ENCODE measurements around the gene MAG.
A peak's percentile ranks its signal among the peaks of the same experiment; 100 is the strongest.

The MAG gene, protein sequence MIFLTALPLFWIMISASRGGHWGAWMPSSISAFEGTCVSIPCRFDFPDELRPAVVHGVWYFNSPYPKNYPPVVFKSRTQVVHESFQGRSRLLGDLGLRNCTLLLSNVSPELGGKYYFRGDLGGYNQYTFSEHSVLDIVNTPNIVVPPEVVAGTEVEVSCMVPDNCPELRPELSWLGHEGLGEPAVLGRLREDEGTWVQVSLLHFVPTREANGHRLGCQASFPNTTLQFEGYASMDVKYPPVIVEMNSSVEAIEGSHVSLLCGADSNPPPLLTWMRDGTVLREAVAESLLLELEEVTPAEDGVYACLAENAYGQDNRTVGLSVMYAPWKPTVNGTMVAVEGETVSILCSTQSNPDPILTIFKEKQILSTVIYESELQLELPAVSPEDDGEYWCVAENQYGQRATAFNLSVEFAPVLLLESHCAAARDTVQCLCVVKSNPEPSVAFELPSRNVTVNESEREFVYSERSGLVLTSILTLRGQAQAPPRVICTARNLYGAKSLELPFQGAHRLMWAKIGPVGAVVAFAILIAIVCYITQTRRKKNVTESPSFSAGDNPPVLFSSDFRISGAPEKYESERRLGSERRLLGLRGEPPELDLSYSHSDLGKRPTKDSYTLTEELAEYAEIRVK

DNA sequence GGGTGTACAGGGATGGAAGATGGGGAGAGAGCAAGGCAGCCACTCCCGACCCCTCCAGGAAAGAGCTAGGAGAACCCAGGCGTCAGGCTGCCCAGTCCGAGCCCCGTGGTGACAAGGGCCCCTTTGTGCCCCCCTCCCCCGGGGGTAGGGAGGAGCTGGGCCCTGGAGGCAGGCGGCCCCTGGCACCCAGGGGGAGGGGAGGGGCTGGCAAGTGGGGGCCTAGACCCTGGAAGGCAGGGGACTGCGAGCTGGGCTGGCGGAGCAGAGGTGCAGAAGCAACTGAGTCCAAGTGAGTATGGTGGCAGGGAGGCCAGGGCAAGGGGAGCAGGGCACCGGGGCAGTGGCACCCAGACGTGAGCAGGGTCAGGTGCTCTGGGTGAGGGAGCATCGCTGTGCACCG, at the start of gene MAG:
Gene MAG, plus strand, starts transcription at position 246 of the 400 bp plus-strand sequence. CDS start 3,248 bp downstream, outside the sequence.
- no peak for DNase-seq

DNA sequence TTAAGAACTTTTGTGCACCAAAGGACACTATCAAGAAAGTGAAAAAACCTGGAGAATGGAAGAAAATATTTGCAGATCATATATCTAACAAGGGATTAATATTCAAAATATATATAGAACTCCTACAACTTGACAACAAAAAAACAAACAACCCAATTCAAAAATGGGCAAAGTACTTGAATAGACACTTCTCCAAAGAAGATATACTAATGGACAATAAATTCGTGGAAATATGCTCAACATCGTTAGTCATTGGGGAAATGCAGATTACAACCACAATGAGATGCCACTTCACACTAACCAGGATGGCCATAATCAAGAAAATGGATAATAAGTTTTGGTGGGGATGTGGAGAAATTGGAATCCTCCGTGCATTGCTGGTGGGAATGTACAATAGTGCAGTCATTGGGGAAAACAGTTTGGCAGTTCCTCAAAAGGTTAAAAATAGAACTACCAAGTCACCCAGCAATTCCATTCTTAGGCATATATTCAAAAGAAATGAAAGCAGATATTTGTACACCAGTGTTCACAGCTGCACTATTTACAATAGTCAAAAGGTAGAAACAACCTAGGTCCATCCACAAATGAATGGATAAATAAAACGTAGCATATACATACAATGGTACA, 45.4 kb upstream of the MAG start:
- DNase-seq, result no peak

DNA sequence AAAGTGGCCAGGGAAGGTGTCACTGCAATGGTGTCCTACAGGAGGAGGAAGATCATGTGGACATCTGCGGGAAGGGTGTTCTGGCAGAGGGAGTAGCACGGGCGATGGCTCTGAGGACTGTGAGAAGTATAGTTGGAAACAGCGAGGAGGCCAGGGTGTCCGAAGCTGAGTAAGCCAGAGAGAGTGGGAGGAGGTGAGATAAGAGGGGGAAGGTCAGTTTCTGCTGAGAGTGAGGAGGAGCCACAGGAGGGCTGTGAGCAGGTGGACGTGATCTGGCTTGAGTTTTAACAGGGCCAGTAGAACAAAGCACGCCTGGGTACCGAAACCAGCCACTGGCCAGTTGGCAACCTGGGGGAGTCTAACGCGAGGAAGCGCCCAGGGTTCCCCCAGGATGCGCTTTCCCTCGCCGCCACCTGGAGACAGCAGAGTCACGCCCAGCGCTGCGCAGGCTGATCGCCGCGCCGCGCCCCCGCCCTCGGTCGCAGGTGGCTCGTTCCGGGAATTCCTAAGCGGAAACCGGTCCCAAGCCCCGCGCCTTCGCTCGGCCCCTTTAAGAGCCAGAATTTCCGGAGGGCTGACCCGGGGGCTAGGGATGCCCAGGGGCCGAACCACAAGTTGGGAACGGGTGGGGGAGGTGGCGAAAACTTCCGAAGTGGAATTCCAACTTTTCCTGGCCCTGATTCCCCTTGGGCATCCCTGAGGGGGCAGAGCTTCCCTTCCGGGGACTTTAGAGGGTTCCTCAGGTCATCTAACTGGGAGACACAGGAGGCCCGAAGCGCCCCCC, 44.2 kb upstream of the MAG start:
- DNase-seq, result no peak

DNA sequence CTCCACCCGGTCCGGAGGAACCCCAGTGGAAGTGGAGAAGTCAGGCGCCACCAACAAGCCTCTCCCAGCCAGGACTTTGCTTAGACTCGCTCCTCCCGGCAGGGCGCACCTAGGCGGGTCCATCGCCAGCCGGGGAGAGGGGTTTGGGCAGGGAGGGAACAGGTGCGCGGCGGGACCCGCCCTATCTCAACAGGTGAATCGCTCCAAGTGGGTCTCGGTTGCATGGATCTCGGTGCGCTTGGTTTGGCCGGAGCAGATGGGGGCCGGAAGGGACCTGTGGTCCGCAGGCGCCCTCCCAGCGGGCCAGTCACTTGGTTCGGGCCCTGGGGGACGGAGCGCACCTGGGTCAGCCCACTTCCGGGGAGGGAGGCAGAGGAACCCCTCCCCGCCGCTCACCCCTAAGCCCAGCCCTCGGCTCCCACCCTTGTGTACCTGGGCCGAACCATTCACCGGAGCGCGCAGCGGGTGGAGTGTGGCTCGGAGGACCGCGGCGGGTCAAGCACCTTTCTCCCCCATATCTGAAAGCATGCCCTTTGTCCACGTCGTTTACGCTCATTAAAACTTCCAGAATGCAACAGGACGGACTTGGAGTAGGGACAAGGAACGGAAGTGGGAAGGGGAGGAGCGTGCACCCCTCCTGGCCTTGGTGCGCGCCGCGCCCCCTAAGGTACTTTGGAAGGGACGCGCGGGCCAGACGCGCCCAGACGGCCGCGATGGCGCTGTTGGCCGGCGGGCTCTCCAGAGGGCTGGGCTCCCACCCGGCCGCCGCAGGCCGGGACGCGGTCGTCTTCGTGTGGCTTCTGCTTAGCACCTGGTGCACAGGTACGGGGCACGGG, 43.4 kb upstream of the MAG start, which contains the start of gene LSR:
Gene LSR, plus strand, starts transcription at position 693 of the 836 bp plus-strand sequence. Its CDS starts 21 bp downstream, at position 714.
- no peak for DNase-seq

DNA sequence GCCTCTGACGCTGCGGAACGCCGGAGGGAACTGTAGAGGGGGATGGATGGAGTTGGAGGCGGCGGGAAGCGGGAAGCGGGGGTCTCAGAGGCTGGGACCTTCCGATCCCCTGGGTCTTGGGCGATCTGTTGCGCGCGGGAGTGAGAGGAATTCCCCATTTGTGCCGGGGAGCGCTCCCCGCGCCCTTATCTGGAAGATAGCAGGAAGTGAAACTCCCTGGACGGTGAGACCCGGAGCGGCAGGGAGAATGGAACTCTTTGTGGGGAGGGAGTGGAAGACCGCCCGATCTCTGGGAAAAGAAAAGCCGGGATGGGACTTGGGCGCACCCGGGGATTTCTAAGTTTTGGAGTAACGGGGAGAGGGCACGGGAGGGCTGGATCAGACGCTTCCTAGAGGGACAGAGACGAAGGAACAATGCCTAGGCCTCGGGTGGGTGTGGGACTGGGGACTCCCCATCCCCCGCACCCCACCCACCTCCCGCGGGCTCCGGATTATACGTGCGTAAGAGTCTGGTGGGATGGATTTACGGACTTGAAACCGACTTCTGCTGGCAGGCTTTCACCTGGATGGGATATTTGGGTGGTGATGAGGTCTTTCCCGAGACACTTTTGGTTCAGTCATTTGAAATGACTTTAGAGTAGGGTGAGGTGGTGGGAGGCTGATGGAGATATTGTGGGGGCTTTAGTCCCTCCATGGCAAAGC, 42.7 kb upstream of the MAG start:
- DNase-seq, result no peak

DNA sequence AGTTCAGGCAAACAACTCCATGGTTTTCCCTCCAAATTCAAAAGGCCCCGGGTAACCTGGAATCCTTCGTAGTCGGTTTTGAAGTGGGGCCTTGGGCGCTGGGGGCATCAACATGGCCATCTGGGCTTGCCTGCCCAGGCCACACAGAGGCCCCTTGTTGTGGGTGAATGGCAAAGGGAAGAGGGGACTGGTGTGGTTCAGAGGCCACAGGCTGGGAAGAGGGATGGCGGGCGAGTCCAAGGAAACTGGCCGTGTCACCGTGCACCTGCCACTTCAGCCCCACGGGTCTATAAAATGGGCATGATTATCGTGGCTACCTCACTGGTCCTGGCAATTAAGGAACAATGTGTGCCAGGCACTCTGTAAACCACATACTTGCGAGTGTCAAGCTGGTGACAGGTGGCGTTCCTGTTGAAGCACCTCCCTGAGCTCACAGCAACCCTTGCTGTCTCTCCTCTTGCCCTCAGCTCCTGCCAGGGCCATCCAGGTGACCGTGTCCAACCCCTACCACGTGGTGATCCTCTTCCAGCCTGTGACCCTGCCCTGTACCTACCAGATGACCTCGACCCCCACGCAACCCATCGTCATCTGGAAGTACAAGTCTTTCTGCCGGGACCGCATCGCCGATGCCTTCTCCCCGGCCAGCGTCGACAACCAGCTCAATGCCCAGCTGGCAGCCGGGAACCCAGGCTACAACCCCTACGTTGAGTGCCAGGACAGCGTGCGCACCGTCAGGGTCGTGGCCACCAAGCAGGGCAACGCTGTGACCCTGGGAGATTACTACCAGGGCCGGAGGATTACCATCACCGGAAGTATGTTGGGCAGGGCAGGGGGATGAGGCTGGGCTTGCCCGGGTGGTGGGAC, 41.9 kb upstream of the MAG start:
- no peak for DNase-seq

DNA sequence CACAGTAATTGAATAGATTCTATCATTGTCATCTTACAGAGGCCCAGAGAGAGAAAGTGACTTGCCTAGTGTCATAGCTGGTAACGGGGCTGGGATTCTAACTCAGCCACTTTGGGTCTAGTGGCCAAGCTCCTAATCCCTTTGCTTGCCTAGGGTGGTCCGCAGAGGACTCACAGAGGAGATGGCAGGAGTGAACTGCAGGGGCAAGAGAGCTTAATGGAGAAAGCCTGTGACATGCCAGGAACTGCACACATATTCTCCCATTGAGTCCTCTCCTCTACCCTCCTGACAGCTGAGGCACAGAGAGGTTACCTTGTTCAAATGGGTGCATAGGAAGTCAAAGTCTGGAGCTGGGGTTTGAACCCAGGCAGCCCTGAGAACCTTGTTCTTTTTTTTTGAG, 40.5 kb upstream of the MAG start:
- no peak for DNase-seq

DNA sequence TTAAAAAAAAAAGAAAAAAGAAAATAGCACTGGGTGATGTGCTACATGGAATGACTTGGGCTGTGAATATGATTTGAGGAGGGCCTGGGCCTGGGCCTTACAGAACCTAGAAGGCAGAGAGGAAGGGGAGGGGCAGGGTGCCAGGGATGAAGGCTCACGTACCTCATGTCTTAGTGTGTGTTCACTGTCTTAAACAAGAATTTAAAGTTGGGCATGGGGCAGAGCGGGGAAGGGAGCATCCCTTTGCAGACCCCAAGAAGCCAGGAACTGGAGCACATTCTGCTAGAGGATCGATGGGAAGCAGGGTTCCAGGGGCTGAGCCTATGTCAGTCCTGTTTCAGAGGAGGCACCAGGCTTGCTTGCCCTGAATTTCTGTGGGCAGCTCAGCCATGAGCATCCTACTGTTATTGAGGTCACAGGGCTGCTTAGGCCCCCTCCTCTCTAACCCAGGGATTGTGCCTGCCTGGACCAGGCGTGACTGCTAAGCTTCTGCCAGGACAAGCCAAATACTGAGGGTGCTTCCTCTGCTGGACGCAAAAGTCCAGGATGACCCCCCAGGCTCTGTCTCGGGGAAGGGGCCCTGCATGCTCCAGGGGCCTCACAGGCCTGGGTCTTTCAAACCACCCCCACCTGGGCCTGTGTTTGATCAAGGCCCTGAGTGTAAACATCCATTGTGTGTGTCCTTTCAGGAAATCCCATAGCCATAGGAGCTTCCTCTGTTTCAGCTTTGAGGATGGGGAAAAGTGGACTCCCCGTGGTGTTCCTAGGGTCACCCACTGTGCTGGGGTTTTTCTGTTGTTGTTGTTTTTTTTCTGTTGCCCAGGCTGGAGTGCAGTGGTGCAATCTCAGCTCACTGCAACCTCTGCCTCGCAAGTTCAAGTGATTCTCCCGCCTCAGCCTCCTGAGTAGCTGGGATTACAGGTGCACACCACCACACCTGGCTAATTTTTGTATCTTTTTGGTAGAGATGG, 38.4 kb upstream of the MAG start:
- no peak for DNase-seq

DNA sequence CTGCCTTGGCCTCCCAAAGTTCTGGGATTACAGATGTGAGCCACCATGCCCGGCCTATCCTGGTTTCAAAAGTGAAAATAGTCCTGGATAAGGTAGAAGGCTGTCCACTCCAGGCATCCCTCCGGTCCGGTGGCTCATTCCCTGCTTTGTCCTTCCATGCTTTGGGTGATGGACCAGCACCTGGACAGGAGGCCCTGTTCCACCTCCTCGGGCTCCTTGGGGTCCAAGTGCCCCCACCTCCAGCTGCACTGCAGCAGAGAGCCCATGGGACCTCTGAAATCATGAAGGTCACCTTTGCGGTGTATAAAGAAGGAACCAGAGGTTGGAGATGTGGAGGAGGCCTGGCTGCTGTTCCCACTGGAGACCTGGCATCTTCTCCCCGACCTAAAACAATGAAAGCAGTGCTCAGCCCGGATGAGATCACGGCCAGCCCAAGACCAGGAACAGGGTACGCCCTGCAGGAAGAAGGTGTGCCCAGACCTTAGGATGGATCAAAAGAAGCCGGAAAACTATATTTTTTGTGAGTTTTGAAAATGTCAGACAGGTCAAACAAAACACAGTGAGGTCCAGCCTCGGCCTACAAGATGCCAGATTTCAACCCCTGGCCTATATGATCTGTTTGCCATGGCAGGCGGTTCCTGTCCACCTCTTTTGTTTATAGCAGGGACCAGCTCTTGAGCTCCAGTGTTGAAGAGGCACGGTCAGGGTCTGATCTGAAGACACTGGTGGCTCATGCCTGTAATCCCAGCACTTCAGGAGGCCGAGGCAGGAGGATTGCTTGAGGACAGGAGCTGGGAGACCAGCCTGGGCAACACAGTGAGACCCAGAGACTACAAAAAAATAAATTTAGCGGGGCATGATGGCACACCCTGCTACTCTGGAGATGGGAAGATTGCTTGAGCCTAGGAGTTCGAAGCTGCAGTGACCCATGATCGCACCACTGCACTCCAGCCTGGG, 37.3 kb upstream of the MAG start:
- no peak for DNase-seq

DNA sequence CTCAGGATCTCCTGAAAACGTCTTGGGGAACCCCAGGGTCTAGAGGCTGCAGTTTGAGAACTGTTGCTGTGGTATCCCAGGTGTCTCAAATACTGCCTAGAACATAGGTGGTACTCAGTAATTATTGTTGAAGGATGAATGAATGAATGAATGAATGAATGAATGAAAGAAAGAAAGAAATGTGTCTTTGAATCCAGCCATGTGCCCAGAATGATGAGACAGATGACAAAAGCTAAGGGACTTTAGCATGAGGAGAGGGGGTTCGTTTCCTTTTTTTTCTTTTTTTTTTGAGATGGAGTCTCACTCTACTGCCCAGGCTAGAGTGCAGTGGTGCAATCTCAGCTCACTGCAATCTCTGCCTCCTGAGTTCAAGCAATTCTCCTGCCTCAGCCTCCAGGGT, 35.4 kb upstream of the MAG start:
- DNase-seq, result no peak

DNA sequence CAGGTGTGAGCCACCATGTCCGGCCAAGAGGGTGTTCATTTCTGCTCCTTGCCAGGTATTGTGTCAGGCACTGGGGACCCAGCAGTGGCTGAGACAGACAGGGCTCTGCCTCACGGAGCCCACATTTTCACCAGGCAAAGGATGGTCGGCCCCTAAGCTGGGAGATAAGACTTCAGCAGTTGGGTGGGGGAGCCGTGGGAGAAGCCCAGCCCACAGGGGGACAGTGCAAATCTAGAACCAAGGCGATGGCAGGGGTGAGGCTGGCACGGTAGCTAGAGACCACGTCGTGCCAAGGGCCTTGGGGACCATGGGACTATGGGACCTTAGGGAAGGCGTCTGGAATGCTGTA, 34.9 kb upstream of the MAG start:
- DNase-seq, result peak; percentile 13

DNA sequence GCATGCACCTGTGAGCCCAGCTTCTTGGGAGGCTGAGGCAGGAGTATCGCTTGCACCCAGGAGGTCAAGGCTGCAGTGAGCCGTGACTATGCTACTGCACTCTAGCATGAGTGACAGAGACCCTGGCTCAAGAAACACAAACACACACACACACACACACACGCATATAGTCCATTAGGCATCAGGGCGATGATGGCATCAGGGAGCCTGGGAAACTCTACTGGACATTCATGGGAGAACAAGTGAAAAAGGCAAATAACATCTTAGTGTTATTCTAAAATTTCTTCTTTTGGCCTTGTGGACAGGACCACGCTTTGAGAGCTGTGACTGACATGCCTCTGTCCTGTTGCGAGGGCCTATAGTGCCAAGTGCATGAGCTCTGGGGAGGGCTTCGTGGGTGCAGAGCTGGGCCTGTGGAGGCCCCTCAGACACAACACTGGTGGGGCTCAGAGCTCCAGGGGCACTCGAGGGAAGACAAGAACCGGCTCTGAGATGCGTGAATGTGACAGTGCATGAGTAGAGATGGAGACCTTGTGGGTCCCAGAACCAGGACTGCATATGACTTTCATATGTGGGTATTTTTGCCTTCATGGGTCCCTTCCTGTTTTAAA, 31.2 kb upstream of the MAG start:
- DNase-seq, result no peak

DNA sequence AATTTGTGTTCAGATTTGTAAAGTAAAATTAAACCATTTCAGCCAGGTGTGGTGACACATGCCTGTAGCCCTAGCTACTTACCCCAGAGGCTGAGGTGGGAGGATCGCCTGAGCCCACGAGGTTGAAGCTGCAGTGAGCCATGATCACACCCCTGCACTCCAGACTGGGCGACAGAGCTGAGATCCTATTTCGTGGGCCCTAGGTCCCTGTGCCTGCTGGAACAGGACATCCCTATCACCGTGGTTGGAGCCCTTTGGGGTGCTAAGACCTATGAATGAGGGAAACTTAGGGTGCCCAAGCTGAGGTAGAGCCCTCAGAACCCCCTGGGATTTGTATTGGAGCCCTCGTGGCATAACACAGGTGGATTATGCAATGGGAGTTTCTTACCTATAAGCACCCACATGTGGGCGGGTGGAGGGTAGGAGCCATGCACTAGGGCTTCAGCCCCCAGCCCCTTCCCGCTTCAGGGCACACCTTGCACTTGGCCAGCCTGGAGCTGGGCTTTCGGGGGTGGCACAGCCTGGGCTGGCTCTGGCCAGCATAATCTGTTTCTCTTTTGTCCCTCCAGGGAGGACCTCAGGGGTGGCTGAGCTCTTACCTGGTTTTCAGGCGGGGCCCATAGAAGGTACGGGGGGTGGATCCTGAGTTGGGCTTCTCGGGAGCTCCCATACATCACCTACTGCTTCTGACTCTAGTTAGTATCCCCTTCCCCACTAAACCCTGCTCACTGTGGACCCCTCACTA, 30.4 kb upstream of the MAG start:
- no peak for DNase-seq

DNA sequence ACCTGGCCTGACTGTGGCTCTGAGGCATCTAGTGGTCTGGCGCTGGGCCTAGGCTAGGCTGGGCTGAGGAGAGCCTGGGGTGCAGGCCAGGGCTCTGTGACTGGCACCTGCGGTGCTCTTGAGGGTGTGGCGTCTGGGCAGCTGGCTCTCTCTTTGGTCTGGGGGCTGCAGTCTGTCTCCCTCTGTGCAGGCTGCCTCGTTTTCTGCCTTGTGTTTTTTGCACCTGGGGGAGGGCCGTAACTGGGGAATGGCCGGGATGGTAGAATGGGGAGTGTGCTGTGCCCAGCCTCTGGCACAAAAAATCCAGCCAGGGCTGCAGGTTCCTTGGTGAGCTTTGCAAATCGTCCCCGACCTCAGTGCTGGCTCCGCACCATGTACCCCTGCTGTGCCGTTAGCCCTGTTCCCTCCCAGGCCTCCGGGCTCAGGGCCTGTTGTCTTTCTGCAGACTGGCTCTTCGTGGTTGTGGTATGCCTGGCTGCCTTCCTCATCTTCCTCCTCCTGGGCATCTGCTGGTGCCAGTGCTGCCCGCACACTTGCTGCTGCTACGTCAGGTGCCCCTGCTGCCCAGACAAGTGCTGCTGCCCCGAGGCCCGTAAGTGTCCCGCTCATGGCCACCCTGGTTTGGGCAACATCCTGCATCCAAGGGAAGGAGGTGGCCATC, 29.7 kb upstream of the MAG start:
- DNase-seq, result no peak

DNA sequence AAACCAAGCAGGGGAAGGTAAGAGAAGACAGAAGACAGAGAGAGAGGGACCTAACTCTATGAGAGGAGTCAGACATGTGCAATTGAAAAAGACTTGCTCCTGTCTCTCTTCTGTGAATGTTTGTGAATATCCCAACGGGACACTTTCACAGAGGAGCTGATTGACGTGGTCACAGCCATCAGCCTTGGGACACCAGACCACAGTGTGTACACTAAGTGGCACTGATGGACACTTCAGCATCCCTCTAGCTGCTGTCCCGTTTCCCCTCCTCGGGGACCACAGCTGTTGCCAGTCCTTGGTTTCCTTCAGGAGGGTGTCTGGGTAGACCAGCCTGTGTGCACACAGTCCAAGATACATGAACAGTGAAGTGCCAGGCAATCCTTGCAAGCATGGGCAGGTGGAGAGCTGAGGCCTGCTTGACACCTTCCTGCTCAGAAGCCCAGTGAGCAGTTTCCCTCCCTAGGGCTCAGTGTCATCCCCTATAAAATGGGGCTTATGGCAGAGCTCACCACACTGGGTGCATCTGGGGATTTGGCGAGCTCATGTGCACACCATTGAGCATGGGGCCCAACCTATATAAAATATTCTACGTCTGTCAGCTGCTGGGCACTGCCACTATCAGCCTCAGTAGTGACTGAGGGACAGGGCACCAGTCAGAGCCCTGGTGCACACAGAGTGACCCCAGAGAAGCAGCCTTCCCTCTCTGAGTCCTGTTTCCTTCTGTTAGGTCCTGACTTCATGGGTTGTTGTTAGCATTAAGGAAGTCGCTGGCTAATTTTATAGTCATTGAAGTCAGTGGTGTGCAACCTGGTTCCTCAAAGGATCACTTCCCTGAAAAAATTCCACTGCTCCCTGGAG, 27.5 kb upstream of the MAG start:
- no peak for DNase-seq
